PC-9 (cell line): ENCODE results near the gene BRSK2.

Source experiments
- CTCF ChIP-seq: fragments of 200-600 bp; sonication (generic); conservative IDR thresholded peaks from 2 replicates; pipeline ENCODE4 v1.6.1; 2017; ENCODE audit warnings: mixed run types, antibody characterized with exemption, mild to moderate bottlenecking, moderate library complexity
- EZH2 ChIP-seq: fragments of 200-600 bp; sonication (generic); IDR thresholded peaks from 2 replicates; pipeline ENCODE4 v1.8.0; 2017; ENCODE audit warnings: antibody characterized with exemption, low read depth

- TF ChIP-seq CTCF (no peak), EZH2 (no peak)
Observed at GRCh38 chr11:1454576-1454975, 64.8 kb downstream of the BRSK2 start.
